Measurements from ENCODE around the gene LIMS2.

Gene LIMS2

GRCh38 chr2:127623388-127624319 lies 51.7 kb downstream of the LIMS2 start:
- H3K4me3 ChIP-seq (ENCODE audit: low read depth, low read length), result no peak overlapping the region
- TF ChIP-seq, protein P1, sequence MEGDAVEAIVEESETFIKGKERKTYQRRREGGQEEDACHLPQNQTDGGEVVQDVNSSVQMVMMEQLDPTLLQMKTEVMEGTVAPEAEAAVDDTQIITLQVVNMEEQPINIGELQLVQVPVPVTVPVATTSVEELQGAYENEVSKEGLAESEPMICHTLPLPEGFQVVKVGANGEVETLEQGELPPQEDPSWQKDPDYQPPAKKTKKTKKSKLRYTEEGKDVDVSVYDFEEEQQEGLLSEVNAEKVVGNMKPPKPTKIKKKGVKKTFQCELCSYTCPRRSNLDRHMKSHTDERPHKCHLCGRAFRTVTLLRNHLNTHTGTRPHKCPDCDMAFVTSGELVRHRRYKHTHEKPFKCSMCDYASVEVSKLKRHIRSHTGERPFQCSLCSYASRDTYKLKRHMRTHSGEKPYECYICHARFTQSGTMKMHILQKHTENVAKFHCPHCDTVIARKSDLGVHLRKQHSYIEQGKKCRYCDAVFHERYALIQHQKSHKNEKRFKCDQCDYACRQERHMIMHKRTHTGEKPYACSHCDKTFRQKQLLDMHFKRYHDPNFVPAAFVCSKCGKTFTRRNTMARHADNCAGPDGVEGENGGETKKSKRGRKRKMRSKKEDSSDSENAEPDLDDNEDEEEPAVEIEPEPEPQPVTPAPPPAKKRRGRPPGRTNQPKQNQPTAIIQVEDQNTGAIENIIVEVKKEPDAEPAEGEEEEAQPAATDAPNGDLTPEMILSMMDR (IDR thresholded peaks at IDR 0.05; ENCODE audit: insufficient read depth, low read depth, low read length, missing control alignments), result no peak
- no peak for DNase-seq (ENCODE audit: low read depth)

- H3K4me3 ChIP-seq (ENCODE audit: low read depth, low read length), result no peak overlapping the region
- no peak for DNase-seq (ENCODE audit: low read depth)
- TF ChIP-seq, protein P1 (IDR thresholded peaks at IDR 0.05; ENCODE audit: insufficient read depth, low read depth, low read length, missing control alignments), result no peak
Observed at GRCh38 chr2:127622561-127623387, 52.6 kb downstream of the LIMS2 start.

DNA sequence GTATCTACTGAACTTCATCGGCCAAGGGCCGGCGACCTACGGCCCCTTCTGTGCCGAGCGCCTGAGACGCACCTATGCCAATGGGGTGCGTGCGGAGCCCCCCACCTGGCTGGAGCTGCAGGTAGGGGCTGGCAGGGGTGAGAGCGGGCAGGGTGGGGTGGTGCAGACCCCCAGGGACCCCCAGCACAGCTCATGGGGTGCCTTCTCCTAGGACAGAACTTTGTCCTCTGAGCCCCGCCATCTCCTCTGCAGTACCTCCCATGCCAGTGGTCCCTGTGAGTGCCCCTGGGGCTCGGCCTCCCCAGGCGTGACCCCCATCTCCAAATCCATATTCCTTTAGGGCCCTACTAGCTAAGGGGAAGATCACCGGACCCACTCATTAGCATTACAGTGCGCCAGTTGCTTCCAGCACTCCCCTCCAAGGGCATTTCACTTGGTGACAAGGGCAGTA lies 53.3 kb downstream of the LIMS2 start:
- no peak overlapping the region for H3K4me3 ChIP-seq (ENCODE audit: low read depth, low read length)
- TF ChIP-seq, protein P1 (IDR thresholded peaks at IDR 0.05; ENCODE audit: insufficient read depth, low read depth, low read length, missing control alignments), result no peak
- no peak for DNase-seq (ENCODE audit: low read depth)

GRCh38 chr2:127620866-127621265 lies 54.5 kb downstream of the LIMS2 start:
- no peak for DNase-seq (ENCODE audit: low read depth)
- H3K4me3 ChIP-seq (ENCODE audit: low read depth, low read length), result no peak overlapping the region
- TF ChIP-seq, protein P1 (IDR thresholded peaks at IDR 0.05; ENCODE audit: insufficient read depth, low read depth, low read length, missing control alignments), result no peak

GRCh38 chr2:127619877-127620705 lies 55.2 kb downstream of the LIMS2 start:
- DNase-seq (ENCODE audit: low read depth), result no peak
- TF ChIP-seq, protein P1 (IDR thresholded peaks at IDR 0.05; ENCODE audit: insufficient read depth, low read depth, low read length, missing control alignments), result no peak
- no peak overlapping the region for H3K4me3 ChIP-seq (ENCODE audit: low read depth, low read length)

GRCh38 chr2:127619203-127619590 lies 56.1 kb downstream of the LIMS2 start:
- no peak for DNase-seq (ENCODE audit: low read depth)
- TF ChIP-seq, protein P1 (IDR thresholded peaks at IDR 0.05; ENCODE audit: insufficient read depth, low read depth, low read length, missing control alignments), result no peak
- no peak overlapping the region for H3K4me3 ChIP-seq (ENCODE audit: low read depth, low read length)
